GM19351 (cell line): ENCODE results near the gene ELL2.

ENCODE experiments used
- ATAC-seq: cut with Tn5 transposase; IDR thresholded peaks from one replicate; pipeline ENCODE4 v1.9.1; 2021; ENCODE audit warnings: mild to moderate bottlenecking, moderate library complexity; ENCODE audit not compliant: unreplicated experiment

ELL2 gene

DNA sequence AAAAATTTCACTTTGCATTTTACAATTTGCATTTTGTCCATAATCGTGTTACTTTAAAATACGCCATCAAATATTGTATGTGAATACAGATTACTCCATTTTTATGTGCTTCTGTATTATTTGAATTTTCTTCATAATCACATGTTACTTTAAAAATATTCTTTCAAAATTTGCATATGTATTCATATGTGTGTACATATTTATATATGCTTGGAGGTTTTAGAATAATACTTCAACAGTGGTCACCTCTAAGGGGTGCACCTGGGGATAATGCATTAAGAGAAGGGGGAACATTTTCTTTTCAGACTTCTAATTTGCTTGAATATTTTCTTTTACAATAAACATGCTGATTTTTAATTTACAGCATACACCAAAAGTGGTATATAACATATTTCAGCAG lies 21.9 kb upstream of the ELL2 start:
- no peak for ATAC-seq

DNA sequence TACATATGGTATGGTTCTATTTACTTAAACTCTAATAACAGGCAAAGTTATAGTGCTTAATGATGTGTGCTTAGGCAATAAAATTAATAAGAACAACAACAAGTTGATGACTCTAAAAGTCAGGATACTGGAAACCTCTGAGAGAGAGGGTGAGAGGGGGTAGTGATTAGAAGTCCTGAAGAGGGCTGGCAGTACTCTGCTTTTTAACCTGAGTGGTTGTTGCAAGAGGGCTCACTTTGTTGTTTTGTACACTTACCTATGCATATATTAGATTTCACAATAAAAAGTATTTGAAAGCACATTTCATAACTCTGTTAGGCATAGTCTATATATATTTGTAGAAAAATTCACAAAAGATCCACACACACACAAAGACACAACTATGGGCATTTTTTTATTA lies 21.4 kb upstream of the ELL2 start:
- no peak for ATAC-seq

DNA sequence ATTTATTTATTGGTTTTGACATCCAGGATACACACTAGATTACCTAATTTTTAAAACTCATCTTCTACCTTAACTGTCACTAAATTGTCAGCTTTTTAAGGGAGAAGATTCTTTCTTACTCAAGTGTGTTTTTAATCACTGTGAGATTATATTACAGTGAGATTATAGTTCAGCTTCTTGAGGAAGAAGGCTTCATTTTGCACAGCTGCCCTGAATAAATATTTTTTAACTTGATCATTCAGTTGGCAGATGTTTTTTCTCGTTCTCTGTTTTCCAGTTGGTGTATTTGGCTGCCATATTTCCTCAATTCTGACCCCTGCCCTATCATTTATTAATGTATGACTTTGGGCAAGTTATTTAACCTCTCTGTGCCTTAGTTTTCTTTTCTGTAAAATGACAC lies 15.0 kb upstream of the ELL2 start:
- ATAC-seq, result no peak

DNA sequence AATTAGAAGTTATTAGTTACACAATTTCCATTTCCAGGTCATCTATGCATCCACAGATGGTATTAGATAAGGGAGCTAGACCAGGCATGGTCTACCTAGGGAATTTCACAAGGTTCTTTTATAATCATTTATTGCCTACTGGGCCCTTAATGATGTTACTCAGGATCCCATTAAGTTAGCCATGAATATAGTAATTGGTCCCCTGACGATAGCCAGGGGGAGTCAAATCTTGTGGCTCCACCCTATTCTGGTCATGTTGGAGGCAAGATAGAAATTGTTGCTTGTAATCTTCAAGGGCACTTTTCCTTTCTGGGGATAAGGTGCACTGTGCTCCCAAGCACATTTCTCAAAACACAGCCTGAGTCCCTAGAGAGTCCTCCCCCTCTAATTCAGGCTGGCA lies 14.1 kb upstream of the ELL2 start:
- ATAC-seq, result no peak

DNA sequence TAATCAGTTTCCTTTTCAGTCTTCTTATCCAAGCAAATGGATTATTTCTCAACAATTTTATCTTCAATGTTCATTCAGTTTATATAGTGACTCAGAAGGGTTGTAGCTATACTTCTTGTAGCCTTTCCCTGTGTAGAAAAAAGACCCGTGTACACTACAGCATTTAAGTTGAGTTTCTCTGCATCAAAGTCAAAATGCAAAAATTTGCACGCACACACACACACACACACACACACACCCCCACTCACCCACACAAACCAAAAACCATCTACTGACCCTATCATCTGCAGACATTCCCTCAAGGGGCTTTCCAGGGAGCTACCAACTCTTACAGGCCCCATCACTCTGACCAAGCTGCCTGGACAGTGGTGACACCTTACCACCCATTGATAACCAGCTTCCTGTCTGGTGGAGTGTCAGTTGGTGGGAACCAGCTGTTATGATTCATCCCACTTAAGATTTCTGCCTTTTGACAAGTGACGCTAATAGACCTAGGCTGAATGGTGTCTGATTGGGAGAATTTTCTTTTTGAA lies 12.2 kb upstream of the ELL2 start:
- ATAC-seq, result peak; percentile 92

DNA sequence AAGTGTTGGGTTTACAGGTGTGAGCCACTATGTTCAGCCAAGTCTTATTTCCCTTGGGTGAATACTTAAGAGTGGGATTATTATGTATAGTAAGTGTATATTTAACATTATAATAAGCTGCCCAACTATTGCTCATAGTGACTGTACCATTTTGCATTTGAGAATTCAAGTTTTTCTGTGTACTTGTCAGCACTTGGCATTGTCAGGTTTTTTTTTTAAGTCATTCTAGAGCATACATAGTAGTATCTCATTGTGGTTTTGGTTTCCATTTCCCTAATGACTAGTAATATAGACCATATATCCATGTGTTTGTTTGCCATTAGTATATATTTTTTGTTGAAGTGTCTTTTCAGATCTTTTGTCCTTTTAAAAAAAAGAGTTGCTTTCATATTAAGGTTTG lies 10.5 kb upstream of the ELL2 start:
- no peak for ATAC-seq

DNA sequence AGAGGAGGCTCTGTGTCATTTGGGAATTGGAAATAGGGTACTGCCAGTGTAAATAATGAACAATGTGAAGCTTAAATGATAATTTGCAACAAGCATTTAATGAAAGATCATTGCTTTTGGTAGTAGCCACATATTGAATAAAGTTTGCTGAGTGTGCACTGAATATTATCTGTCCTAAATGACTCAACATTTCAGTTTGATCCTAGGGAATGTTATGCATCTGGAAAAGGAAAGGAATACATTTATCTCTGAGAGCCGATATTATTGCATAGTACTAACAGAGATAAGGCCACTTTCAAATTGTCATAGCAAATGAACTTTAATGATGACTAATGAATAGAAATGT lies 8.7 kb upstream of the ELL2 start:
- no peak for ATAC-seq

DNA sequence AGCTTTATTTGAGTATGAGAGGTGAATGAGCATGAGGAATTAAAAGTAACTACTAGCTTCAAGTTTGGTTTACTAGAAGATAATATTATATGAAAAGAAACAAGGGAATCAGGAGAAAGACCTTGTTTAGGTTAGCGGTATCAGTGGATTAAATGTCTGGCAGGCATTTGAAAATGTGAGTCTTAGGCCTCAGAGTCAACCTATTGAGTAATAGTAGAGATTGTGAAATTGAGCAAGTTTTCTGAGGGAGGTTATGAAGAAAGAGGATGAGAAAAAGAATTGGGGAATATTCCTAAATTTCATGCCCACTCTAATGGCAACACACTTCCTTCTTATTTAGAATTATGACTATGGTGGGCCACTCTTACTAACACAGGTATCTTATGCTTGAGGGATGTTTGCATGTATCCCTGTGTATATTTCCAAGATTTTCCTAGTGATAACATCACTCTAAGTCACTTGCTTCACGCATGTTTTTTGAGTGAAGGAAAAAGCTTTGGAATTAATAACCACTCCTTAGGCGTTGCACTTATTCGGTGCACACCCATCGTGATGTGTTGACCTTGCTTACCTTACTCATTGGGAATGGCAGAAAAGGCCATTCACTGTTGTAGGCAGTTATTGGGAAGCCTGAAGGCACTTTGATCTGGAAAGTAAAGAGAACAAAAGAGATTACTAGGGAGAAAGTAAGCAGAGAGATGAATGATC lies 8.2 kb upstream of the ELL2 start:
- no peak for ATAC-seq

DNA sequence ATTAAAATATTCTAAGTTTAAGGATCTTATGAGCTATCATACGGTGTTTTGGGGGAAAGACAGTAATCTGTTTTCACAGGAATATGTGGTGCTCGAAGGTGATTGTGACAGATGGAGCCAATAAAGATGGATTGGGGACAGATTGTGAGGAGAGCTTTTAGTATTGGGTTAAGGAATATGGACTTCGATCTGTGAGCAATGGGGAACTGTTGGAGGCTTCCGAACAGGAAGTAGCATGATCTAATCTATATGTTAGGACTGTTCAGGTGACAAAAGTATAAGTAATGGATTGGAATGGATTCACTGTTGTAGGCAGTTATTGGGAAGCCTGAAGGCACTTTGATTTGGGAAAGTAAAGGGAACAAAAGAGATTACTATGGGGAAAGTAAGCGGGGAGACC lies 7.4 kb upstream of the ELL2 start:
- no peak for ATAC-seq

DNA sequence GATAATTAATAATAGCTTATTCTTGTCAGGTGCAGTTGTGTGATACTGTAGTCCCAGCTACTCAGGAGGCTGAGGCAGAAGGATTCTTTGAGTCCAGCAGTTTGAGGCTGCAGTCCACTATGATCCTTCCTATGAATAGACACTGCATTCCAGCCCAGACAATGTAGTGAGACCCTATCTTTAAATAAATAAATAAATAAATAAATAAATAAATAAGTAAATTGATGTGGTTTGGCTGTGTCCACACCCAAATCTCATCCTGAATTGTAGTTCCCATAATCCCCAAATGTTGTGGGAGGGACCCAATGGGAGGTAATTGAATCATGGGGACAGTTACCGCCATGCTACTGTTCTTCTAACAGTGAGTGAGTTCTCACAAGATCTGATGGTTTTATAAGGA lies 5.6 kb upstream of the ELL2 start:
- ATAC-seq, result no peak

DNA sequence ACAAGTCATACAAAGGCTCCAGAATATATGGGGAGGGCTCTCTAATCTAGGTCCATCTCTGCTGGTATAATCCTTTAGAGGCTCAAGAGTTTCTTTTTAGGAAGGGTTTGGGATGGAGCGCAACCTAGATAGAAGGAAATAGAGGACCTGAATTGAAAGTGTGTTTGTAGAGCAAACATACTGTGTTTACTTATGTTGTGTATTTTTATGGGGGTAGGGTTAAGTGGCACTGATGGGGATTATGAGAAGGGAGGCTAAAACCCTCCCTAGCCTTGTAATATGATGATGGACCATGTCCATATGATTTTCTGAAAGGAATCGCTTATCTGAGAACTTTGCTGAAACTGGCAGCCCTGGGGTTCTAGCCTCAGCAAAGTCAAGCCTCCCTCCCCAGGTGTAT lies 4.4 kb upstream of the ELL2 start:
- no peak for ATAC-seq

DNA sequence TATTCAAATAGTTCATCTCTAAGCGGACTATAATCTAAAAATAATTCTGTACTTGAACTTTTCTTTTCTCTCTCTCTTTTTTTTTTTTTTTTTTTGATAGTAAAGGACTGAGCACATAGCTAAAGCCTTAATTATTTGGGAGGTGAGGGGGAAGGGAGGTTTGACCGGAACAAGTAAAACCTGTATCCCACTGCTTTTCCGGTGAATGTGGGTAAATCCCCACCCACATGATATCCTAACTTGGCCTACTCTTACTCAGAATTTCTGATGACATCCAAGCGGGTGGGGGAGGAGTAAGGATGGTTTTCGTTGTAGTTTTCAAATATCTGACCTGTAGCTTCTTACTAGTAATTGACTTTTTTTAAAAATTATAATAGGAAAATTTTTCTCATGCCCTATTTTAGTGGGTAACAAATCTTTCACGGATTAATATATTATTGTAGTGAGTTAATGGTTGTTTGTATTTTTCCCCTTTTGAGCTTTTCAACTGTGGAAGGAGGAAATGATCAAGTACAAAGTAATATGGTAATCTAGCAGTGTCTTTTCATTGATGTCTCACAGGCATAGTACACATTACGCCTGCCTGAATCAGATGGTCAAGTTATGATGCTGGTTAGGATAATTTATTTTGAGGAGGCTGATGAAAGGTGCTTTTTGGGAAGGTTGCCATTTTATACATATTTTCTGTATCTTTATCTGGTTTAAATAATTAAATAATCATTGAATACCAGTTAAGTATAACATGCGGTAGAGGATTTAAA lies 2.2 kb upstream of the ELL2 start:
- no peak for ATAC-seq

DNA sequence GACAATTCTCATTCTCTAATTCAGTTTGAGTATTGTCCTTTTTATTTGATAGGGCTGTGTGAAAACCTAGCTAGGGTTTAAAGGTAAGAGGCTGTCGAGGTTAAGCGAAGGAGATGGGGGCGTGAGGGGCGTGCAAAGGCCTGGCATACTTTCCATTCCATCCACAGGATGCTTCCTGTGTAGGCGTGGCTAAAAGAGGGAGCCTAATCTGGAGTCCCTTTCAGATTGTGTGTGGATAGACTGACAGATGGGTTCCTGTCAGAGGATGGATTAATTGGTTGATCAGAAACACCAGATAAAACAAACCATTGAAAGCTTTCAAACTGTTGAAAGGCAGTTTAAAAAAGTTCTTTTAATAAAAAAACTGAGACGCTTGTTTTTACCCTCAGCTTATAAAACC lies 1.1 kb upstream of the ELL2 start:
- ATAC-seq, result no peak

DNA sequence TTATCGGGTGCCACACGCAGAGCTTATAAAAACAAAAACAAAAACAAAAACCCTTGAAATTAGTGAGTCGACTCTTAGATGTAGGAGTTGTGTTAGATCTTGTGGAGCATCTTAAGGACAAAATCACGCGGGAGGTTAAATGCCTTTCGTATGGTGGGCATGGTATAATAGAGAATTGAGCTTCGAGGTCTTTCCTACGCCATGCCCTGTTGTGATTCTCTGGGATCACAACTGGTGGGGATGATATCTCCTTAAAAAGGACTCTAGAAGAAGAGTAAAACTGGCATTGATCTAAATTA lies 773 bp upstream of the ELL2 start:
- ATAC-seq, result no peak

DNA sequence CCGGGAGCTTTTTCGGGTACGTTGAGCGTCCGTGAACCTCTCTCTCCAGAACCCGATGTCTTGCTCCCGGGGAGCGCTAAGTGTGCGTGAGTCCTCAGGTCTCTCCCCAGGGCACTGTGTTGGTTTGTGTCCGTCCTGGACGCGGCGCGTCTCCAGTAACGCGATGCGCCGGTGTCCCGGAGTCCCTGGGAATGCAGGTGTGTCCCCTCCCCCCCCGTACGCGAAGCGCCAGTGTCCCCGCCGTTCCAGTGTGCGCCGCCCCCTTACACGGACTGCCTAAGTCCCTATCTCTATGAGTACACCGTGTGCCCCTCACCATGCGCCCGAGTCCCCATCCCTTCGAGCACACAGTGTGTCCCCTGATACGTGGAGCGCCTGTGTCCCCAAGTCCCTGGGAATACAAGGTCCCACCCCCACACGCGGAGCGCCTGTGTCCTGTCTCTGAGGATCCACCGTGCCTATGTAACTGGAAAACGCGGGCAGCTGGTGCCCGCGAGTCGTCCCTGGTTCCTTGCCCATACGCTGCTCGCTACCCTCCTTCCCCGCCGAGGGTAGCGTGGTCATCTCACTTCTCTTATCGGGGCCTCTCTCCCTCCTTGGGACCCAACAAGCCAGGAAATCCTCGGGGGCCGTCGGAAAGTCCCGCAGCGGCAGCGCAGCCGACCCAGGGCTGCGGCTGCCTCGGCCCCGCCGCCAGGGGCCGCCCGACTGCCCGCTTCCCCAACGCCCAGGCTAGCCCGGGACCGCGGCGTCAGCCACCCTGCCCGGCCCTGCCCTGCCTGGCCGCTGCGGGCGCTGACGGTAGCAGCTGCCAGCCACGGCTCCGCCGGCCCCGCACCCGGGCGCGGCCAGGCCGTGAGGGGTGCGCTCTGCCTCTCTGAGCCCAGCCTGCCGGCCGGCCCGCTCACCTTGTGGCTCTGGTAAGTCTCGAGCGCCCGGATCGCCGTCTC lies 709 bp downstream of the ELL2 start:
- ATAC-seq, result peak; percentile 55

DNA sequence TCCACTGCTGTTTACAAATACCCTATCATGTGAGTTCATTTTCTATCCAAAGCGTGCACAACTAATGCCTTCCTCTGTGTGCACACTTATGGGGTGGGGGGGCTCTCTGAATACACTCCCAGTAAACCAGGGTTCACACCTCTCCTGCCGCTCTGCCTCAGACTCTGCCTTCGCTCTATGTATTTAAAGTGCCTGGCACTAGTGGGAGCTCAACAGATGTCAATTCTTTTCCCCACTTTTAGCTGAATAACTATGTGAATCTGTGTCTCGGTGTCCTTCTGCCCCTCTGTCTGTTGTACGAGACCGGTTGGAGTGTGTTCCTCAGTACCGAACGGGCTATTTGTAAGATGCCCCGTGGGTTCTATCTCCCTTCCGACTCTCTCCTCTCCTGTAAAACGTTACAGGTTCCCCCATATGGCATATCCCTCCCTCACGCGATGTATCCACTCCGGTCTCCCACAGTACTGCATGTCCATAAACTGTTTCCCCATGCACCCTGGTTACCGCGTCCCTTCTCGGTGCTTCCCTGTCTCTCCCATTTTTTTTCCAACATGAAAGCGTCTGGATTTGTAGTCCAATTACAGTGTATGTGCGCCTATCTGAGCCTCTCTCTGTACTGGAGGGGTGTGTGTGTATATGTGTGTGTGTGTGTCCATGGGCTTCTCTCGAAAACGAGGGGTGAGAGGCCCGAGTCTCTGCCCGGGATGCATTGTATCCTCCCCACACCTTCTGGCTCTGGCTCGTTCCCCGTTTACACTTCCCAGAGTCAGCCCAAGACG lies 1.6 kb downstream of the ELL2 start:
- ATAC-seq, result no peak

DNA sequence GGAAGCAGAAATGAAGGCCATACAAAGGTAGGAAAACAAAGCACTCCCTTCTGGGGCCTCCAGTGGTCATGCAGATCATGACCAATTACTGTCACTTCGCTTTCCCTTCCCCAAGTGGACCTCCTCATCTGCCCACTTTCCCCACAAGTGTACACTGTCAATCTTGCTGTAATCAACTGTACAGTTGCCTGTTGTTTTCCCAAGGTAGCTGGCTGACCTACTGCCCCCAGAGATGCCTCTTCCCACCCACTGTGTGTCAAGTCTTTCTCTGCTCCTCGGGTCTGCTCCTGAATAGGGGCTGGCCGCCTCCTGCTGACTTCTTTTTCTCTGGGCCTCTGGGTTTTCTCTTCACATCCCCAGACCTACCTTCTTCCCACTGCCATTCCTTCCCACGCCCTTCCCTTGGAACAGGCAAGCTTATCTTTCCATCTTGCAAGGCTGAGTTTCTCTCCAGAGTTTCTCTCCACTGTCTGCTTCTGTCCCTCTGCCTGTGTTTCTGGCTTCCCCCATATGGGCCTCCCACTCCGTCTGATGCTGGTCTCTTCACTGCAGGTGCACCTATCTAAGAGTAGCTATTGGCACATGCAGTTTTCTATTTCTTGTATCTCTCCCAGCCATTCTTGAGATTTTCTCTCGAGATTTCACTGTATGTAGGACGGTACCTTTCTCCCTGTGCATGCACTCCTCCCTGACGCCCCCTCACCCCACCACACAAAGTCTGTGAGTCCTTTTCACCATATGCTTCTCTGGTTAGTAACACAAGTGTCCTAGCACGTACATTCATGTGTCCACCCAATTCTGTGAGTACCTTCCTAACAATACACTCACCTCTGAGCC lies 2.4 kb downstream of the ELL2 start:
- no peak for ATAC-seq

DNA sequence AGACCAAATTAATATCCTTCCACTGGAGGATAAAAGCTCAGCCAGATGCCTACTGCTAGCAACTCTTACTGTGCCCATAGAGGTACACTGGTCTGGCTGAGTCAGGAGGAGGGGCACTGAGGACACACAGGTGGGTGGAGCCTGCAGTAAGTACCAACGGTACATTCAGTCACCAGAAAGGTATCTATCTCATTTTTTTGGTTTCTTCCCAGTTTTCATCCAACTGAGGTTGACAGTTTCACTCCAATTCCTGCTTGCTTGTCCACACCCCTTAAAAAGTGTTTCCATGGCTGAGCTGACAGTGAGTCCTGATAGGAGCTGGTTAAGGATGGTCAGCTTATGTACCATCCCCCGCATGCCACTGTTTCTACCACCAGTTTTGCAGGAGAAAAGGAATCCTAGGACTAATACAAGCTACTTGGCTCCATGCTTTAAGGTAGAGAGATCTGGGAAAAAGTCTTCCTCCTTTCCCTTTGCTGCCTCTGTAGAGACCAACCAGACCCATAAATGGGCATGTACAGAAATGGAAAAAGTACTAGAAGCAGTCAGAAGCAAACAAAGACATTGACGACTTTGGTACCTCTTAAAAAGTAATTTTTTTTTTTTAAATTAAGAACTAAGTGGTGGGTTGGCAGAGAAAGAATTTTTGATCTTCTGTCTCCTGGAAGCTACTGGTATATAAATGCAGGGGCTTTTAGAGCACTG lies 3.2 kb downstream of the ELL2 start:
- ATAC-seq, result no peak

DNA sequence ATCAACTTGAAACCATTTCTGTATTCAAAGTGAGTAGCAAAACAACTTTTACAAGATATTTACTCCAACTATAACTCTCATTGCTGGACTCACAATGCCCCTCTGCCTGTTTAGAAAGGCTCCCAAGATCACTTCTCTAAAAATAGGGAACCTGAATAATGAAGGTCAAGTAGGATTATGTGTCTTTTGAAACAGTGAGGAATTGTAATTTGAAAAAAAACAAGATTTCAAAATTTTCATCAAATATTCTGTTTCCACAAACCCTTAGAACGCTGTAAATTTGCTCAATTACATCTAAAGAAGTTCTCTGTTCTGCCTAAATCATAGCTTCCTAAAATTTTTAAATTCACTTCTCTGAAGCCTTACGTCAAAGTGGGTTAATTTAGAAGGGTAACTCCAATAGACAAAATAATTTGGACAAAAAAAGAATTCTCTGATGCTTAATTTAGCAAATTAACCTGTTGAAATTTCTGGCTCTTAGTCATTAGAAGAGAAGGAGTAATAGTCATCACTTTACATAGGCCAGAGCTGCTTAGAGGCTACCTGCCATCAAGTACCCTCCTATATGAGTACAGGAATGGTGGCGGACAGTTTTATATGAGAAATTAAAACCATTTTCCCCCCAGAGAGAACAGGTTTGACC lies 4.0 kb downstream of the ELL2 start:
- no peak for ATAC-seq
